HFFc6 (cell line): ENCODE measurements around the gene PRTN3. TPM values are rescaled to one million over a fixed set of nuclear protein-coding genes. Genes with fewer than 3 reads are reported as not detected.

Experiments used
- DNase-seq: peaks from one replicate; pipeline ENCODE4 v3.0.0-alpha.2; 2018
- H3K27ac Mint-ChIP-seq: 2 replicates; pipeline ENCODE4 v1.8.0; 2020; ENCODE audit warnings: mild to moderate bottlenecking, mixed read lengths
- H3K27me3 Mint-ChIP-seq: 2 replicates; pipeline ENCODE4 v1.8.0; 2021; ENCODE audit warnings: mild to moderate bottlenecking, moderate library complexity, mixed read lengths; ENCODE audit not compliant: insufficient read depth
- H3K36me3 Mint-ChIP-seq: 2 replicates; pipeline ENCODE4 v1.8.0; 2021; ENCODE audit warnings: low read depth, mixed read lengths
- H3K4me1 Mint-ChIP-seq: 2 replicates; pipeline ENCODE4 v1.8.0; 2020; ENCODE audit warnings: low read depth, mixed read lengths
- H3K4me3 Mint-ChIP-seq: 2 replicates; pipeline ENCODE4 v1.8.0; 2020; ENCODE audit warnings: mild to moderate bottlenecking, moderate library complexity, mixed read lengths
- H3K9me3 Mint-ChIP-seq: 2 replicates; pipeline ENCODE4 v1.8.0; 2020; ENCODE audit warnings: mild to moderate bottlenecking, mixed read lengths
- total RNA-seq, 6 experiments: library from RNA; stranded (reverse); fragmentation: NEBNext Ultra II Directional; extraction: Animal tissue kit (Norgen Biotek cat#: 25700); gene quantifications; 2 replicates in 1 of 6; 3 replicates in 5 of 6; pipeline ENCODE4 v1.2.3, GENCODE V29; 2021
- TF ChIP-seq, protein P1 (sequence below): fragments of 200-600 bp; sonication (generic); IDR thresholded peaks from 2 replicates; pipeline ENCODE4 v1.5.0; 2021; ENCODE audit warnings: antibody characterized with exemption, mild to moderate bottlenecking

PRTN3 gene
- total RNA-seq, 6 experiments from 2014 or later: not detected

DNA sequence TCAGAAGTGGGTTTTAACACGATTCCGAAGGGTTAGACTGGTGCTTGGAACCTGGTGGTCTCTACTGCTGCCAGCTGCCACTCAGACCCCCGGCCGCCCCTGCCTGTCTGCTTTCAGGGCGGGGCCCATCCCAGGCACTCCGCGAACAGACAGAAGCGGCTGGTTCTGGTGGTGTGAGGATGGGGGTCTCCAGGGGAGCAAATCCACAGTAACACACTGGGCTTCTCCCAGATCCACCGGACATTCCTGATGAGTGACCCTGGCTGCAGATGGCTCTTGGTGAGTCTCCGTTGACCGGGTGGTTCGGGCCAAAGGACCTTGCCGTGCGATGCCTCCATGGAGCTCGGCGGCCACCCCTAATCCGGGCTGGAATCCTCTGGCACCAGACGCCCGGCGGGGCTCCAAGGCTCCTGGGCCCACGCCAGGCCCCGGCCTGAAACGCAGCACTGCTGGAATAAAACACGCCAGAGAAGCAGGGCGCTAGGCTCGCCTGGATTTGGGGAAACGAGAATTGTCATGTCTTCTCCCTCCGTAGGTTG lies 45.7 kb upstream of the PRTN3 start:
- H3K4me3 Mint-ChIP-seq: no peak overlapping the region
- H3K9me3 Mint-ChIP-seq: no peaks in the 10 kb centered on the region
- peaks cover 19% of the 10 kb centered on the region for H3K36me3 Mint-ChIP-seq
- H3K27ac Mint-ChIP-seq: no peak overlapping the region
- DNase-seq: no peak
- peaks cover 4% of the 10 kb centered on the region for H3K27me3 Mint-ChIP-seq
- TF ChIP-seq, protein P1, sequence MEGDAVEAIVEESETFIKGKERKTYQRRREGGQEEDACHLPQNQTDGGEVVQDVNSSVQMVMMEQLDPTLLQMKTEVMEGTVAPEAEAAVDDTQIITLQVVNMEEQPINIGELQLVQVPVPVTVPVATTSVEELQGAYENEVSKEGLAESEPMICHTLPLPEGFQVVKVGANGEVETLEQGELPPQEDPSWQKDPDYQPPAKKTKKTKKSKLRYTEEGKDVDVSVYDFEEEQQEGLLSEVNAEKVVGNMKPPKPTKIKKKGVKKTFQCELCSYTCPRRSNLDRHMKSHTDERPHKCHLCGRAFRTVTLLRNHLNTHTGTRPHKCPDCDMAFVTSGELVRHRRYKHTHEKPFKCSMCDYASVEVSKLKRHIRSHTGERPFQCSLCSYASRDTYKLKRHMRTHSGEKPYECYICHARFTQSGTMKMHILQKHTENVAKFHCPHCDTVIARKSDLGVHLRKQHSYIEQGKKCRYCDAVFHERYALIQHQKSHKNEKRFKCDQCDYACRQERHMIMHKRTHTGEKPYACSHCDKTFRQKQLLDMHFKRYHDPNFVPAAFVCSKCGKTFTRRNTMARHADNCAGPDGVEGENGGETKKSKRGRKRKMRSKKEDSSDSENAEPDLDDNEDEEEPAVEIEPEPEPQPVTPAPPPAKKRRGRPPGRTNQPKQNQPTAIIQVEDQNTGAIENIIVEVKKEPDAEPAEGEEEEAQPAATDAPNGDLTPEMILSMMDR: no peak
- H3K4me1 Mint-ChIP-seq: peaks cover 14% of the 10 kb centered on the region

DNA sequence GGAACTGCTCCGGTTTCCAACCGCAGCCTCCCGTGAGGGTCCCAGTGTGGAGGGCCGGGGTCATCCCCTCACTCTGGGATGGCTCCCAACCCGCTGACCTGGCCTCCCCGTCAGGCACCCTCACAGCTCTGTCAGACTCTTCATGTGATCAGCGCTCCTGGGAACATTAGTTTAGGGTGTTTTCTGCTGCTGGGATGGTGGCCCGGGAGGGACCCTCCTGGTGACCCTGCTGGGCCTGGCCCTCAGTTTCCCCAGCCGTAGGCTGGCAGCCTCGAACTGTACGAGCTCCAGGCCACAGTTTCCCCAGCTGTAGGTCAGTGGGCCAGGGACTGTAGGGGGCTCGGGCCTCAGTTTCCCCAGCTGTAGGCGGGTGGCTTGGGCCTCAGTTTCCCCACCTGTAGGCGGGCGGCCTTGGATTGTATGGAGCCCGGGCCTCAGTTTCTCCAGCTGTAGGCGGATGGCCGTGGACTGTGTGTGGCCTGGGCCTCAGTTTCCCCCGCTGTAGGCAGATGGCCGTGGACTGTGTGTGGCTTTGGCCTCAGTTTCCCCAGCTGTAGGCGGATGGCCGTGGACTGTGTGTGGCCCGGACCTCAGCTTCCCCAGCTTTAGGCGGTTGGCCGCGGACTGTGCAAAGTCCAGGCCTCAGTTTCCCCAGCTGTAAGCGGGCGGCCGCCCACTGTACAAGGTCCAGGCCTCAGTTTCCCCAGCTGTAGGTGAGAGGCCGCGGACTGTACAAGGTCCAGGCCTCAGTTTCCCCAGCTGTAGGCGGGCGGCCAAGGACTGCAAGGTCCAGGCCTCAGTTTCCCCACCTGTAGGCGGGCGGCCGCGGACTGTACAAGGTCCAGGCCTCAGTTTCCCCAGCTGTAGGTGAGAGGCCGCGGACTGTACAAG lies 44.9 kb upstream of the PRTN3 start:
- no peaks in the 10 kb centered on the region for H3K9me3 Mint-ChIP-seq
- TF ChIP-seq, protein P1: no peak
- no peak for DNase-seq
- H3K36me3 Mint-ChIP-seq: peaks cover 25% of the 10 kb centered on the region
- no peak overlapping the region for H3K27ac Mint-ChIP-seq
- peaks cover 4% of the 10 kb centered on the region for H3K27me3 Mint-ChIP-seq
- H3K4me1 Mint-ChIP-seq: peaks cover 21% of the 10 kb centered on the region
- H3K4me3 Mint-ChIP-seq: no peak overlapping the region

DNA sequence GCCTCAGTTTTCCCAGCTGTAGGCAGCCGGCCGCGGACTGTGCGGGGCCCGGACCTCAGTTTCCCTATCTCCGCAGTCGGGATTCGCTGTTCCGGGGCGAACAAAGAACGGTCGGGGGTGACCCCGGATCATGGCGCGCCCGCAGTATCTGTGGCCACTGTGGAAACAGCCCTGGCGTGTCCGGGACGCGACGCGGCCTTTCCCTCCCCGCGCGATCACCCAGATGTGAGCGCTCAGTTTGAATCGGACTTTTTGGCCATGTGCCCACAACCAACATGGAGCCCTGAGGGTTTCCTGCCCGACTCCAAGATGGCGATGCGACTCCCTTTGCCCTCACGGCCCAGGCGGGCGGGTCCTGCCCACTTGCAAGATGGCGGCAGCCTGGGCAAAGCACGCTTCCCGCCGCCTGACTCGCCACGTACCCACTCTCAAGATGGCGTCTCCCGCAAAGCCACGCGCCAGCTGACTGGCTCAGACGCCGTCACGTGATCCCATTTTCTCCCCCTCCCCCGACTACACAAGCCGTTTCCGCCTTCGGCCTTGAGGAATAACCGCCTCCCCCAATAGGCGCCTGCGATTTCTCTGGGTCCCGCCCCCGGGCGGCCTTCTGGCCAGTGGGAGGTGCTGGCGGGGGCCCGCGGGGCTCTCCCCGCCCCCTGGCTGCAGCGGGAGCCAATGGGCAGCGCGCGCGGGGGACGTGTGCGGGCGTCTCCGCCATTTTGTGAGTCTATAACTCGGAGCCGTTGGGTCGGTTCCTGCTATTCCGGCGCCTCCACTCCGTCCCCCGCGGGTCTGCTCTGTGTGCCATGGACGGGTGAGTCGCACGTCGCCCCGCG lies 43.9 kb upstream of the PRTN3 start, which contains the start of gene PTBP1:
Gene PTBP1 (plus strand): TSS at position 761 of the 836 bp plus-strand sequence. CDS start 46 bp downstream, at position 807.
- H3K27me3 Mint-ChIP-seq: peaks cover 4% of the 10 kb centered on the region
- H3K4me1 Mint-ChIP-seq: peaks cover 25% of the 10 kb centered on the region
- H3K27ac Mint-ChIP-seq: peak within 1 kb of the TSS; percentile 92
- peak within 1 kb of the TSS; percentile 93 for H3K4me3 Mint-ChIP-seq
- TF ChIP-seq, protein P1: peak; percentile 60
- H3K36me3 Mint-ChIP-seq: peaks cover 27% of the 10 kb centered on the region
- H3K9me3 Mint-ChIP-seq: no peaks in the 10 kb centered on the region
- peak; percentile 100 for DNase-seq

DNA sequence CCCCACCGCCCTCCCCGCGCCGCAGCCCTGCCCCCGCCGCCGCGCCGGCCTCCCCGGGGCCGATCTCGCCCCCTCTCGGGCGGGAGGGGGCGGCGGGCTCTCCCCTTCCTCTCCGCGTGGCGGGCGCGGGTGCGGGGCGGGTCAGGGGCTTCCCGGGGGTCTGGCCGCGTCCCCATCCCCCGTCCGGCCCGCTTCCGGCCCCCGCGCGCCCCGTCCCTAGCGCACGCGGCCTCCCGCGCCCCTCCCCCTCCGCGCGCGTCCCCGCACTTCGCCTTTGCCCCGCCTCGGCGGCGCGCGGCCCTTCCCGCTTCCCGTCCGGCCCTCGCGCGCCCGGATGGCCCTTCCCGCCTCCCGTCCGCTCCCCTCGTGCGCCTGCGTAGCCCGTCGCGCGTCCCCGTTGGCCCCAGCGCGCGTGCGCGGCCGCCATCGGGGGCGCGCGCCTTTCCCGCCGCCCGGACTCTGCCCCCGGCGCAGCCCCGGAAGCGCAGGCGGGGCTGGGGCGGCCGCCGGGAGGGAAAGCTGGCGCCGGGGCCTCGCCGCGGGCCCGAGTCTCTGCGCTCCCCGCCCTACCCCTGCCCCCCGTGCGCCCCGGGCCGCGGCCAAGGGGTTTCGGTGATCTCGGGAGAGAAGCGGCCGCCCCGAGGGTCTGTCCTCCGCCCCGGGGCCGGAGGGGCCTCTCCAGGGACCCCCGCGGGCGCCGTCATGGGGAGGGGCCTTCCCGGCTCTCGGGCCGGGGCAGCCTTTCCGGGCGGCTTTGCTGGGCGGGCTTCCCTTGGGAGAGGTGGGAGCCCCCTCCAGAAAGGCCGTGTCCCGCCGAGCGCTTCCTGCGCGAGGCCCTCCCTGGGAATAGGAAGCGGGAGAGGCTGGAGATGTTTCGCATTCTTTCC lies 43.0 kb upstream of the PRTN3 start:
- Mint-ChIP-seq H3K4me3 (peak overlapping the region; percentile 93), H3K4me1 (peaks cover 33% of the 10 kb centered on the region), H3K27me3 (peaks cover 6% of the 10 kb centered on the region), H3K9me3 (no peaks in the 10 kb centered on the region), H3K27ac (peak overlapping the region; percentile 88), H3K36me3 (peaks cover 33% of the 10 kb centered on the region)
- TF ChIP-seq, protein P1: no peak
- peak; percentile 76 for DNase-seq
